ENCODE data around the gene MAPK8IP3. TPM values are rescaled to one million over a fixed set of nuclear protein-coding genes. Genes with fewer than 3 reads are reported as not detected.

The MAPK8IP3 gene, protein sequence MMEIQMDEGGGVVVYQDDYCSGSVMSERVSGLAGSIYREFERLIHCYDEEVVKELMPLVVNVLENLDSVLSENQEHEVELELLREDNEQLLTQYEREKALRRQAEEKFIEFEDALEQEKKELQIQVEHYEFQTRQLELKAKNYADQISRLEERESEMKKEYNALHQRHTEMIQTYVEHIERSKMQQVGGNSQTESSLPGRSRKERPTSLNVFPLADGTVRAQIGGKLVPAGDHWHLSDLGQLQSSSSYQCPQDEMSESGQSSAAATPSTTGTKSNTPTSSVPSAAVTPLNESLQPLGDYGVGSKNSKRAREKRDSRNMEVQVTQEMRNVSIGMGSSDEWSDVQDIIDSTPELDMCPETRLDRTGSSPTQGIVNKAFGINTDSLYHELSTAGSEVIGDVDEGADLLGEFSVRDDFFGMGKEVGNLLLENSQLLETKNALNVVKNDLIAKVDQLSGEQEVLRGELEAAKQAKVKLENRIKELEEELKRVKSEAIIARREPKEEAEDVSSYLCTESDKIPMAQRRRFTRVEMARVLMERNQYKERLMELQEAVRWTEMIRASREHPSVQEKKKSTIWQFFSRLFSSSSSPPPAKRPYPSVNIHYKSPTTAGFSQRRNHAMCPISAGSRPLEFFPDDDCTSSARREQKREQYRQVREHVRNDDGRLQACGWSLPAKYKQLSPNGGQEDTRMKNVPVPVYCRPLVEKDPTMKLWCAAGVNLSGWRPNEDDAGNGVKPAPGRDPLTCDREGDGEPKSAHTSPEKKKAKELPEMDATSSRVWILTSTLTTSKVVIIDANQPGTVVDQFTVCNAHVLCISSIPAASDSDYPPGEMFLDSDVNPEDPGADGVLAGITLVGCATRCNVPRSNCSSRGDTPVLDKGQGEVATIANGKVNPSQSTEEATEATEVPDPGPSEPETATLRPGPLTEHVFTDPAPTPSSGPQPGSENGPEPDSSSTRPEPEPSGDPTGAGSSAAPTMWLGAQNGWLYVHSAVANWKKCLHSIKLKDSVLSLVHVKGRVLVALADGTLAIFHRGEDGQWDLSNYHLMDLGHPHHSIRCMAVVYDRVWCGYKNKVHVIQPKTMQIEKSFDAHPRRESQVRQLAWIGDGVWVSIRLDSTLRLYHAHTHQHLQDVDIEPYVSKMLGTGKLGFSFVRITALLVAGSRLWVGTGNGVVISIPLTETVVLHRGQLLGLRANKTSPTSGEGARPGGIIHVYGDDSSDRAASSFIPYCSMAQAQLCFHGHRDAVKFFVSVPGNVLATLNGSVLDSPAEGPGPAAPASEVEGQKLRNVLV (N-terminal part only)
- 13.4 and 31.1 TPM in 2 replicates for total RNA-seq (2014; rRNA removed; shearing (Covaris generic); ENCODE audit: low replicate concordance)

DNA sequence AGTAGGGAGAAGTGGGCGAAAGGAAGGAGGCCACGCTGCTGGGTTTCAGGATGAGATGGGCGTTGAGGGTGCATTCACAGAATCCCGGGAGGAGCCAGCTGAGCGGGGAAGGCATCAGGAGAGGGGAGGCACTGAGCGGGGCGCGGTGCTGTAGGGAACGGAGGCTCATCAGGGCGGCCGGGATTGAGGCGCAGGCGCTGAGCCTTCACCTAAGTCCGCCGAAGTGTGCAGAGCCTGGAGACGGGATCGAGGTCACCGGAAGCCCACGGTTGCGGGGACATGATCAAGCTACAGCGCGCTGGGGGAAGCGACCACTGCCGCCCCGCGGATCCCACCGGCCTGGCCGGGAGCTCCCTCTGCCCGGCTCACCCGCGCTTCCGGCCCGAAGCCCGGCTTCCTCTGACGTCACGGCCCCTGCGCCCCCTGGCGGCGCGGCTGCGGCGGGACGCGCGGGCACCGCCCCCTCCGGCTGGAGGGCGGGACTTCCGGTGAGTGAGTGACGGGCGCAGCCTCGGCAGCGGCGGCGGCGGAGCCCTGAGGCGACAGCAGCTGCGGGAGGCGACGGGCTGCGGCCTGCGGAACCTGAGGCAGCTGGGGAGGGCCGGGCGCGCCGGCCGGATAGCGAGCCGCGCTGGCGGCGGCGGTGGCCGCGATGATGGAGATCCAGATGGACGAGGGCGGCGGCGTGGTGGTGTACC lies at the start of gene MAPK8IP3:
Gene MAPK8IP3 (plus strand): TSS at position 508 of the 698 bp plus-strand sequence. CDS start 145 bp downstream, at position 653.
- no peaks in the 10 kb centered on the region for H3K27me3 ChIP-seq
- DNase-seq = peak; percentile 86
- peaks cover 40% of the 10 kb centered on the region for H3K36me3 ChIP-seq
- H3K4me3 ChIP-seq = peak within 1 kb of the TSS; percentile 74
- no peaks in the 10 kb centered on the region for H3K9me3 ChIP-seq

DNA sequence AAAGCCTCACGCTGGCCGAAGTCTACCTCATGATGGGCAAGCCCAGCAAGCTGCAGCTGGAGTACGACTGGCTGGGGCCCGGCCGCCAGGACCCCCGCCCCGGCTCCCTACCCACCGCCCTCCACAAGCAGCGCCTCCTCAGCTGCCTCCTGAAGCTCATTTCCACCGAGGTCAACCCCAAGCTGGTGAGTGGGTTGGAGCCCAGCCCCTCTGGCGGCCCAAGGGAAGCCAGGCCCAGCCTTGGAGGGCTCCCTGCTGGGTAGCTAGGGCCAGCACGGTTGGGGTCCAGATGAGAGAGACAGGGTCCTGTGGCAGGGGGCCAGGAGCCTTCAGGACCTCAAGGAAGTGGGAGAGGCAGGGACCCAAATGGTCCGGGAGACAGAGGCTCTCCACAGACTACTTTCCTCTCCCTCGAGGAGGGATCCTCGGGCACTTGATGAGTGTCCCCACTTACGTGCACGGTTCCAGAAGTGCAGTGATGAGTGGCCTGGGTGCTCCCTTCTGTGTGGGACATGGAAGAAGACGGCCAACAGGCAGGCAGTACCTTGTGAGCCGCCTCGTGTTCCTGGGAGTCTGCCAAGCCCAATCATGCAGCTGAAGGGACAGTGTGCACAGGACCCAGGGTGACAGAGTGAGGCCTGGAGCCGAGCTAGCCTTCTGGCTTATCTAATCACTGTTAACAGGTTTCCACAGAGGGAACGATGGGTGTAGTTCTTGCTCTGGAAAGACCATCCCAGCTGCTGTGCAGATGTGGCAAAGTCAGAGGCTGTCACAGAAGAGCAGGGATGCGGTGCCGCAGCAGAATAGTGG lies 49.0 kb upstream of the MAPK8IP3 start:
- Histone ChIP-seq H3K4me3 (no peak overlapping the region), H3K36me3 (peaks cover 45% of the 10 kb centered on the region), H3K27me3 (no peaks in the 10 kb centered on the region), H3K9me3 (no peaks in the 10 kb centered on the region)
- DNase-seq = no peak

DNA sequence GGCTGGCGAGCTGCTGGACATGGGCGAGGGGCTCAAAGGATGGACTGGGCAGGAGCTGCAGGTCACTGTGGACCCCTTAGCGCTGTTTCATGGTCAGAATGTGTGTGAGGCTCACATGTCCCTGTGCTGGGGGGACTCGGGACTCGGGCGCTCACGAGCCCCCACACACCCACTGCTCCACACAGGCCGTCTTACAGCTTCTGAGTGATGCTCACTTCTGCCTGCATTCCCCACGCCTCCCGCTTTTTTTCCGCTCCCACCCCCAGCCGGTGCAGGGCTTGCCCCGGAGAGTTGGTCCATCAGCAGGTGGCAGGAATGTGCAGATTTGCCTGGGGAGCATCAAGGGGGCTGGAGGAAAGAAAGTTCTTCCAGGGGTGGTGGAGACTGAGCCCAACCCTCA lies 48.2 kb upstream of the MAPK8IP3 start:
- DNase-seq = no peak
- Histone ChIP-seq H3K9me3 (no peaks in the 10 kb centered on the region), H3K36me3 (peaks cover 46% of the 10 kb centered on the region), H3K27me3 (no peaks in the 10 kb centered on the region), H3K4me3 (no peak overlapping the region)

DNA sequence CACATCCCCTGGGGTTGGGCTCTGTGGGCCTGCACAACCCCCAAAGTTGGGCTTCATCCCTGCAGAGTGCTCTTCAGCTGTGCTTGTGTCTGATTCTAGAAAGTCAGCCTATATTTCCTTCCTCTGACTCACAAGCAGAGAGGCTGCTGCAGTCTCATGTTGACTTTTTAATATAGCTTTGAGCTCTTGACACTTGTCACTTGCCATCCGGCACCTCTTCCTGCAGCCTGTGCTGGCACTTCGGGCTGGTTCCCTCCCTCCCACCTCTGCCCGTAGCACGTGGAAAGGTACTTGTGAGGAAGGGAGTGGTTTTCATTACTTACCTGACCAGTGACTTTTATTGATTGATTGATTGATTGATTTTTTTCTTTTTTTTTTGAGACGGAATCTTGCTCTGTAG lies 47.0 kb upstream of the MAPK8IP3 start:
- Histone ChIP-seq H3K27me3 (no peaks in the 10 kb centered on the region), H3K9me3 (no peaks in the 10 kb centered on the region)
- no peak for DNase-seq

DNA sequence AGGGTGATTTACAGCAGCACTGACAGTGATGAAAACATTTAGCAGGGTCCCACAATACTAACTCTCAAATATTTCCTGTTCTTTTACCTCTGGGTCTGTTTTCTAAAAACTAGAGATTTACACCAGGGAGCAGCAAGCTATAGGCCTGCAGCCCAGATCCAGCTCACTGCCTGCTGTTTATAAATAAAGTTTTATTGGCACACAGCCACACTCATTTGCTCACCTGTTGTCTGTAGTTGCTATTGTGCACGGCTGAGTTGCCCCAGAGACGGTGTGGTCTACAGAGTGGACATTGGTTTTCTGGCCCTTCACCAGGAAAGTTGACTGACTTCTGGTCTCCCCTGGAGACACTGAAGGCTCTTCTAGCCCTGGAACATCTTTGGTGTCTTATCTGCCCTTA lies 44.2 kb upstream of the MAPK8IP3 start:
- Histone ChIP-seq H3K36me3 (peaks cover 53% of the 10 kb centered on the region), H3K27me3 (no peaks in the 10 kb centered on the region), H3K4me3 (no peak overlapping the region), H3K9me3 (no peaks in the 10 kb centered on the region)
- no peak for DNase-seq

More for the DNA sequence above, 47.0 kb upstream of the MAPK8IP3 start:
- peaks cover 52% of the 10 kb centered on the region for H3K36me3 ChIP-seq
- no peak overlapping the region for H3K4me3 ChIP-seq

DNA sequence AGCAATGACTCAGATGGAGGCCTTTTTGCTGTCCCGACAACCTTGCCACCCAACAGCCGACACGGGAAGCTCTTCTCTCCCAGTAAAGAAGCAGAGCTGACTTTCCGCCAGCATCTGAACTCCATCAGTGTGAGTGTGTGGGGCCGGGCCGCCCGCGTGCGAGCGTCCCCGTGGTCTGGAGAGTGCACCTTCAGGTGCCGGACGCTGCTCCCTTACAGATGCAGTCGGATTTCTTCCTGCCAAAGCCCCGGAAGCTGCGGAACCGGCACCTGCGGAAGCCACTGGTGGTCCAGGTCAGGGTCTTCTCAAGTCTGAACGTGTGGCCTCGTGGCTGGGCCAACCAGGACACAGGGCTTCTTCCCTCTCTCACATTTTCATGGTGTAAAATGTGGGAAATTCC lies 43.5 kb upstream of the MAPK8IP3 start:
- Histone ChIP-seq H3K27me3 (no peaks in the 10 kb centered on the region), H3K4me3 (no peak overlapping the region), H3K36me3 (peaks cover 56% of the 10 kb centered on the region), H3K9me3 (no peaks in the 10 kb centered on the region)
- DNase-seq = no peak

DNA sequence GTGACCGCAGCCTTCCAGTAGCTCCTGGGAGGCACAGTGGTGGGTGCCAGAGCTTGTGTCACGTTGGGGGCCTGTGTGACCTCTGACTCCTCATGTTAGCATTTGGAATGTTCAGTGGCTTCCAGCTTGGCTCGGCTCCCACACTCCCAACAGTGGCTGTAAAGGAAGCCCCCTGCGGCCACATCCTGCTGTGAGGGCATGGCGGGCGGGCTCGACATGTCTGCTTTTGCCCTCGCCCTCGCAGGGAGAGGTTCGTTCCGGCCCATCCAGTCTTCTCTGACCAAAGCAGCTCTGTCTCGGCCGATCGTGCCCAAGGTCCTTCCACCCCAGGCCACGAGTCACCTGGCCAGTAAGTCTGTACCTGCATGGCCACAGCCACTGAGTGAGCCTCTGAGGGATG lies 40.2 kb upstream of the MAPK8IP3 start:
- Histone ChIP-seq H3K36me3 (peaks cover 72% of the 10 kb centered on the region), H3K27me3 (no peaks in the 10 kb centered on the region)
- no peak for DNase-seq

DNA sequence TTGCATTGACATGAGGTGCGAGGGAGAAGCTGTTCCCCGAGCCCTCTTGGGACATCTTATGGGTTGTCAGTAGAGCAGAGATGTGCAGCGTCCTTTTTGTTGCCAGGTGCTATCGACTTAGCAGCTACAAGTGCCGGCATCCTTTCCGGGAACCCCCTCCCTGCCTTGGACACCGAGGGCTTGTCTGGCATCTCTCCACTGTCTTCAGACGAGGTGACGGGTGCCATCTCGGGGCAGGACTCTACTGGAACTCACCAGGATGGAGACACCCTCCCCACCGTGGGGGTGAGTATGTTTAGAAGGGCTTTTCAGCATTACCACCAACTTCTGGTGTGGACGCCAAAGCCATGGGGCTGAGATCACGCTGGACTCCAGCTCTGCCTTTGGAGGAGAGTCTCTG lies 39.7 kb upstream of the MAPK8IP3 start:
- Histone ChIP-seq H3K27me3 (no peaks in the 10 kb centered on the region), H3K4me3 (no peak overlapping the region), H3K9me3 (no peaks in the 10 kb centered on the region), H3K36me3 (peaks cover 77% of the 10 kb centered on the region)
- DNase-seq = no peak

More for the DNA sequence above, 40.2 kb upstream of the MAPK8IP3 start:
- no peak overlapping the region for H3K4me3 ChIP-seq
- no peaks in the 10 kb centered on the region for H3K9me3 ChIP-seq

DNA sequence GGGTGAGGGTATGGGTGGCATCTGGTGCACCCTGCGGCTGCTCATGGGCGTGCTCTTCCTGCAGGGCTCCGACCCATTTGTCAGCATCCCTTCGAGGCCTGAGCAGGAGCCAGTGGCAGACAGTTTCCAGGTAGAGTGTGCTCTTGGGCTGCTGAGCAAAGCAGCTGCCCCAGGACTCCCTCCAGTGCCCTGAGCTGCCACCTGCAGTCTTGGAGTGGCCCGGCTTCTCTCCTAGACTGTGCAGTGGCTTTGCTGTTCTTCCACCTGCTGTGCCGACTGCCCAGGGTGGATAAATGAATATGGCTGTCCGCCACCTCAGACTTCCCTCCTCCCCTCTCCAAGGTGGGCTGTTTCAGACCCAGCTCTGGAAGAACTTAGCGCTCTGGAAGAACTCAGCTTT lies 38.7 kb upstream of the MAPK8IP3 start:
- Histone ChIP-seq H3K9me3 (no peaks in the 10 kb centered on the region), H3K27me3 (no peaks in the 10 kb centered on the region), H3K4me3 (no peak overlapping the region), H3K36me3 (peaks cover 70% of the 10 kb centered on the region)
- DNase-seq = no peak

DNA sequence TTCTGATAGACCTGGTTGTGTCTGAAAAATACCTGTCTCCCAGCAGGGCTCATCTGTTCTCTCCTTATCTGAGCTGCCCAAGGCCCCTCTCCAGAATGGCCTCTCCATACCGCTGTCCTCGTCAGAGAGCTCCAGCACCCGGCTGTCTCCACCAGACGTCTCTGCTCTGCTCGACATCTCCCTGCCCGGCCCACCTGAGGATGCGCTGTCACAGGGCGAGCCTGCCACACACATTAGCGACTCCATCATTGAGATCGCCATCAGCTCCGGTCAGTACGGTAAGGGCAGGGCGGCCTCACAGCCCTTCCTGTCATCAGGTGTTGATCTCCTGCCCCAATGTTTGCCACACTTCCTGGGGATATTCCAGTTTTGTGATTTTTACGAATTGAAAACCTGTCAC lies 38.1 kb upstream of the MAPK8IP3 start:
- Histone ChIP-seq H3K9me3 (no peaks in the 10 kb centered on the region), H3K4me3 (no peak overlapping the region), H3K27me3 (no peaks in the 10 kb centered on the region), H3K36me3 (peaks cover 66% of the 10 kb centered on the region)
- DNase-seq = no peak

DNA sequence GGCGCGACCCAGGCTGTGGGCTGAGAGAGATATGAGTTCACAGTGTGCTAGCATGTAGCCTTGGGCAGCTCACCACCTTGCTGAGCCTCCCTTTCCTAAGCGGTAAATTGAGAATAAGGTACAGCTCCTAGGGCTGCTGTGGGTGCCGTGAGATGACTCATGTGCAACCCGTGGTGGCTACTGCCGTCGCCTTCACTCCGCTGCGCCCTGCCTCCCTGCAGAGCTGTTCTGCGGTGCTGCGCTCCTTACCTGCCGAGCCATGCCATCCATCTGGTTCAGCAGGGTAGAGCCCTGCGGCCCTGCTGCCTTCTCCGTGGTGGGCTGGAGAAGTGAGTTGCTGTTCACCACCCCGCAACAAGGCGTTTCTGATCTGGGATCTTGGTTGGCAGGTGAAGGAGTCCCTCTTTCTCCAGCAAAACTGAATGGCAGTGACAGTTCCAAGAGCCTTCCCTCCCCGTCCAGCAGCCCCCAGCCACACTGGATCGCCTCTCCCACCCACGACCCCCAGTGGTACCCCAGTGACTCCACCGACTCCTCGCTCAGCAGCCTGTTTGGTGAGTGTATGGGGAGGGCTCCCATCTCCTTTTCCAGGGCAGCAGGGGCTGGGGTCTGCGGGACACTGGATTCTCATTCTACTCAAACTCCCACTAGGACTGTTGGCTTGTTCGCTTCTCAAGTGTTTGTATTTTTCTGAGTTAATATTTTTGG lies 37.2 kb upstream of the MAPK8IP3 start:
- H3K36me3 ChIP-seq = peaks cover 63% of the 10 kb centered on the region
- no peak overlapping the region for H3K4me3 ChIP-seq
- H3K27me3 ChIP-seq = no peaks in the 10 kb centered on the region
- no peak for DNase-seq
- H3K9me3 ChIP-seq = no peaks in the 10 kb centered on the region

DNA sequence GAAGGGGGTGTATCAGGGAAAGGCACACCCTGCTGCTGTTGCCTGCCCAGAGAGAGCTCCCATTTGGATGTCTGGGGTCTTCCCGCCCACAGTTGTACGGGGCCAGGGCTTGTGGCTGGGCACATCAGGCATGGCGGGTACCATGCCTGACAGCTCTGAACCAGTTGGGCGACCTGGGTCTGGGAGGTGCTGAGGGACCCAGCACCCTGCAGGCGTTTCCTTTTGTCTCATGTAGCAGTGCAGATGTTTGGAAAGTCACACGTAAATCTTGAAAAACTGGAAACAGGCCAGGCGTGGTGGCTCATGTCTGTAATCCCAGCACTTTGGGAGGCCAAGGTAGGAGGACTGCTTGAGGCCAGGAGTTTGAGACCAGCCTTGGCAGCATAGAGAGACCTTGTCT lies 36.3 kb upstream of the MAPK8IP3 start:
- Histone ChIP-seq H3K4me3 (no peak overlapping the region), H3K27me3 (no peaks in the 10 kb centered on the region), H3K9me3 (no peaks in the 10 kb centered on the region), H3K36me3 (peaks cover 66% of the 10 kb centered on the region)
- no peak for DNase-seq

DNA sequence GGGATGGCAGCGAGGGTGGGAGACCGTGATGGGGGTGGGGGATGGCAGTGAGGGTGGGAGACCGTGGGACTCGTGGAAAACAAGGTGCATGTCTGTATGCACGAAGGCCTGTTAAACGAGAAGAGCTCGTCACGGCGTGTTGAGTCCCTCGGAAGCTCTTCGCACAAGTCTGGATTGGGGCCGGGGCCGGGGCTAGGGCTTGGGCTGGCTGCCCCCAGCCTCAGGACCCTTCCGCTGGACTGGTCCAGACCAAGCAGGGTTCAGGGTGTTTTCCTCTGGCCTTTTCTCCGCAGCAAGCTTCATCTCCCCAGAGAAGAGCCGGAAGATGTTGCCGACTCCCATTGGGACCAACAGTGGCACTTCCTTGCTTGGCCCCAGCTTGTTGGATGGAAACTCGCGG lies 35.6 kb upstream of the MAPK8IP3 start:
- no peak overlapping the region for H3K4me3 ChIP-seq
- H3K27me3 ChIP-seq = no peaks in the 10 kb centered on the region
- no peaks in the 10 kb centered on the region for H3K9me3 ChIP-seq
- DNase-seq = no peak
- peaks cover 66% of the 10 kb centered on the region for H3K36me3 ChIP-seq

DNA sequence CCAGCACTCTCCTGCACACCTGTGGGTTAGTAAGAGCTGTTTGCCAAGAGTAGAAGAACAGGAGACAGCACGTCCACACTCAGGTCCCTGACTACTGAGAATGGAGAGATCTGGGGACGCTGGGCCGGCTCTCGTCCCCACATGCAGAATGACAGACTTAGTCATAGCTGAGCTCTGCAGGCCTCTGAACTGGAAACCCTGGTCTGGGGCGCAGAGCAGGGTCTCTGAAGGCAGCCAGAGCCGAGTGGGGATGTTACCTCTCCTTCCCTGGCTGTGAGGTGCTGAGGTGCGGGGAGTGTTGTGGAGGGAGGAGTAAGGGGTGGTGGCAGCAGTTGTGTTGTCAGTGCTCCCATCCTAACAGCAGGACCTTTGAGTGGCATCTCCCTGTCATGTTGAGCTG lies 35.1 kb upstream of the MAPK8IP3 start:
- Histone ChIP-seq H3K36me3 (peaks cover 68% of the 10 kb centered on the region), H3K4me3 (no peak overlapping the region), H3K27me3 (no peaks in the 10 kb centered on the region), H3K9me3 (no peaks in the 10 kb centered on the region)
- DNase-seq = no peak
